Muscle layer of duodenum (tissue), 2 donors: ENCODE results near the gene CABP5.

Experiments used
- H3K27ac ChIP-seq: one replicate; pipeline ENCODE4 v1.7.0; 2013; ENCODE audit warnings: mild to moderate bottlenecking, low read length
- H3K27me3 ChIP-seq: one replicate; pipeline ENCODE4 v1.7.0; 2013; ENCODE audit warnings: low read depth, mild to moderate bottlenecking, control low read depth, low read length
- H3K36me3 ChIP-seq, 2 donors: one replicate each; pipeline ENCODE4 v1.7.0; 2013; ENCODE audit warnings: low read length in 2 of 2, control low read depth in 1 of 2, mild to moderate bottlenecking in 1 of 2; ENCODE audit not compliant: insufficient read depth in 2 of 2, control insufficient read depth in 1 of 2
- H3K4me1 ChIP-seq, 2 donors: one replicate each; pipeline ENCODE4 v1.7.0; 2013; ENCODE audit warnings: low read length in 2 of 2, mild to moderate bottlenecking in 2 of 2, control low read depth in 1 of 2, moderate library complexity in 1 of 2; ENCODE audit not compliant: insufficient read depth in 2 of 2, control insufficient read depth in 1 of 2
- H3K4me3 ChIP-seq, 2 donors: one replicate each; pipeline ENCODE4 v1.7.0; 2013; ENCODE audit warnings: low read length in 2 of 2, low read depth in 1 of 2, mild to moderate bottlenecking in 1 of 2
- H3K9me3 ChIP-seq, 2 donors: one replicate each; pipeline ENCODE4 v1.7.0; 2013; ENCODE audit warnings: low read length in 2 of 2, control low read depth in 1 of 2, mild to moderate bottlenecking in 1 of 2; ENCODE audit not compliant: control insufficient read depth in 1 of 2
- donor health status: healthy.

CABP5 gene

GRCh38 chr19:48029431-48029830 lies 14.4 kb downstream of the CABP5 start:
- no peaks in the 10 kb centered on the region for H3K36me3 ChIP-seq
- no peak overlapping the region for H3K4me3 ChIP-seq
- no peak overlapping the region for H3K27ac ChIP-seq
- no peaks in the 10 kb centered on the region for H3K27me3 ChIP-seq
- no peaks in the 10 kb centered on the region for H3K4me1 ChIP-seq
- H3K9me3 ChIP-seq, result no peaks in the 10 kb centered on the region

GRCh38 chr19:48025480-48025879 lies 18.4 kb downstream of the CABP5 start:
- Histone ChIP-seq H3K36me3 (no peaks in the 10 kb centered on the region), H3K9me3 (no peaks in the 10 kb centered on the region), H3K4me1 (no peaks in the 10 kb centered on the region), H3K27me3 (no peaks in the 10 kb centered on the region), H3K4me3 (no peak overlapping the region), H3K27ac (no peak overlapping the region)

DNA sequence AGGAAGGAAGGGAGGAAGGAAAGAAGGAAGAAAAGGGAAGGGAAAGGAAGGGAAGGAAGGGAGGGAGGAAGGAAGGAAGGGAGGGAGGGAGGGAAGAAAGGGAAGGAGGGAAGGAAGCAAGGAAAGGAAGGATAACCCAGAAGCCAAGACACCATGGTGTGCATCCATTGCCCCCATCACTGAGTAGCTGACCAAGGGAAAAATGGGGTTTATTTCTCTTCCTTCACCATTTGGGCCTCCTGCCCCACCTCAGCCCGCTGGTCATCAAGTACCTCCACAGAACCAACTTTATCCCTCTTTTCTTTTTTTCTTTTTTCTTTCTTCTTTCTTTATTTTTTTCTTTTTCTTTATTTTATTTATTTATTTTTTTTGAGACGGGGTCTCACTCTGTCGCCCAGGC lies 20.4 kb downstream of the CABP5 start:
- H3K4me1 ChIP-seq, result no peaks in the 10 kb centered on the region
- no peak overlapping the region for H3K4me3 ChIP-seq
- H3K27ac ChIP-seq, result no peak overlapping the region
- H3K9me3 ChIP-seq, result no peaks in the 10 kb centered on the region
- H3K36me3 ChIP-seq, result no peaks in the 10 kb centered on the region
- H3K27me3 ChIP-seq, result no peaks in the 10 kb centered on the region

DNA sequence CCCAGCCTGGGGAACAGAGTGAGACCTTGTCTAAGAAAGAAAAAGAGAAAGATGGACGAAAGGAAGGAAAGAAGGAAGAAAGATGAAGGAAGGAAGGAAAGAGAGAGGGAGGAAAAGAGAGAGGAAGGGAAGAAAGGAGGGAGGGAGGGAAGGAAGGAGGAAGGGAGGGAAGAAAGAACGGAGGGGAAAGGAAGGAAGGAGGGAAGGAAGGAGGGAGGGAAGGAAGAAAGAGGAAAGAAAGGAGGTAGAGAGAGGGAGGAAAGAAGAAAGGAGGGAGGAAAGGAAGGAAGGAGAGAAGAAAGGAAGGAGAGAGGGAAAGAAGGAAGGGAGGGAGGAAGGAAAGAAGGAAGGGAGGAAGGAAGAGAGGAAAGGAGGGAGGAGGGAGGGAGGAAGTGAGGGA lies 20.9 kb downstream of the CABP5 start:
- H3K4me1 ChIP-seq, result no peaks in the 10 kb centered on the region
- H3K27me3 ChIP-seq, result no peaks in the 10 kb centered on the region
- H3K36me3 ChIP-seq, result no peaks in the 10 kb centered on the region
- H3K9me3 ChIP-seq, result no peaks in the 10 kb centered on the region
- H3K27ac ChIP-seq, result no peak overlapping the region
- H3K4me3 ChIP-seq, result no peak overlapping the region

- no peaks in the 10 kb centered on the region for H3K36me3 ChIP-seq
- no peaks in the 10 kb centered on the region for H3K27me3 ChIP-seq
- H3K4me3 ChIP-seq, result no peak overlapping the region
- no peak overlapping the region for H3K27ac ChIP-seq
- H3K4me1 ChIP-seq, result no peaks in the 10 kb centered on the region
- peaks cover 0 to 3% of the 10 kb centered on the region in 2 donors for H3K9me3 ChIP-seq
These were observed 23.2 kb downstream of the CABP5 start for GRCh38 chr19:48020686-48021085.

DNA sequence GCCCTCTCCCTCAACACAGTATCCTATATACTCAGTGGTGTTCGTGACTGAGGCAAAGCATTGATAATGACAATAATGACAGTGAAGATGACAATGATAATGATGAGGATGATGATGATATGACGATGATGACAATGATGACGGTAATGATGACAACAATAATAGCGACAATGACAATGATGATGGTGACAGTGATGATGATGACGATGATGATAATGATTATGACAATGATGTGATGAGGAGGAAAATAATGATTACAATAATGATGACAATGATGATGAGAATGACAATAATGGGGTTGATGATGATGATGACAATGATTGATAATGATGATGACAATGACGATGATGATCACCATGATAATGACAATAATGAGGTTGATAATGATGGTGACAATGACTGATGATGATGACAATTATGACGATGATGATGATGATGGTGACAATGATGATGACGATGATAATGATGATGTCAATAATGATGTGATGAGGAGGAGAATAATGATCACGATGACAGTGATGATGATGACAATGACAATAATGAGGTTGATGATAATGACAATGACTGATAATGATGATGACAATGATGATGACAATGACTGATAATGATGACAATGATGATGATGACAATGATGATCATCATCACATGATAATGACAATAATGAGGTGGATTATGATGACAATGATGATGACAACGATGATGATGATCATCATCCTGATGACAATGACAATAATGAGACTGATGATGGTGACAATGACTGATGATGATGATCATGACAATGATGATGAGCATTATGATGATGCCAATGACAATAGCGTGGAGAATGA lies 32.7 kb downstream of the CABP5 start:
- H3K36me3 ChIP-seq, result no peaks in the 10 kb centered on the region
- no peaks in the 10 kb centered on the region for H3K27me3 ChIP-seq
- no peak overlapping the region for H3K4me3 ChIP-seq
- H3K4me1 ChIP-seq, result no peaks in the 10 kb centered on the region
- no peak overlapping the region for H3K27ac ChIP-seq
- peaks cover 7 to 16% of the 10 kb centered on the region in 2 donors for H3K9me3 ChIP-seq

DNA sequence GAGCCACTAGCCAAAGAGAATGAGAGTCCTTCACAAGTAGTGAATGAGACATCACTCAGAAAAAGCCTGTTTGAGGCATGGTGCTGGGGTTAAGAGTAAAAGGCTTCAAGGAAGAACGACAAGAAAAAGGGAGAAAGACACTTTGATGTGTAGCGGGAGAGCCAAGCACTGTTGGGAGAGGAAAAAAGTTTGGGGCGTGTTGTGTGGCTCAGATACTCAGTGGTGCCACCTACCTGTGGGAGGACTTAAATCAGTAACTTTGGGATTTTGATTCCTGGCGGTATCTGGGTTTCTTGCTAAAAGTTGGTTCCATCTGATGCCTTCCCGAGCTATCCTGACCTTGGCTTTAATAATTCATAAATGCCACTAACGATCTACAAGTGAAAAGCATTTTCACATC lies 37.1 kb downstream of the CABP5 start:
- H3K27ac ChIP-seq, result no peak overlapping the region
- H3K36me3 ChIP-seq, result no peaks in the 10 kb centered on the region
- H3K27me3 ChIP-seq, result no peaks in the 10 kb centered on the region
- no peak overlapping the region for H3K4me3 ChIP-seq
- H3K4me1 ChIP-seq, result no peaks in the 10 kb centered on the region
- peaks cover 6 to 7% of the 10 kb centered on the region in 2 donors for H3K9me3 ChIP-seq

DNA sequence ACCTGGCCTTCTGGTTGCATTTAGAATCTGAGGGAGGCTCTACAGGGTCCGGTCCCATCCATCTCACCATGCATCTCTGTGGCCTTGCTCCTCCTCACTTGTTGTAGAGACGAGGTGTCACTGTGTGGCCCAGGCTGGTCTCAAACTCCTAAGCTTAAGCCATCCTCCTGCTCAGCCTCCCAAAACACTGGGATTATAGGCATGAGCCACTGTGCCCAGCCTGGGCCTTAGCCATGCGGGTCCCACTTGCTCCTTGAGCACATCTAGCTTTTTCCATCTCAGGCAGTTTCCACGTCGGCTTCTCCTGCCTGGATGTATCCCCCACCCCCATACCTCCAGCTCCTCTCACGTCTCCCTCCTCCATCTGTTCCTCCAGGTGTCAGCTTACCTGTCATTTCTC lies 39.6 kb downstream of the CABP5 start:
- Histone ChIP-seq H3K27me3 (no peaks in the 10 kb centered on the region), H3K4me1 (no peaks in the 10 kb centered on the region), H3K9me3 (peaks cover 0 to under 1% of the 10 kb centered on the region in 2 donors), H3K36me3 (no peaks in the 10 kb centered on the region), H3K27ac (no peak overlapping the region), H3K4me3 (no peak overlapping the region)

GRCh38 chr19:48000846-48001245 lies 43.0 kb downstream of the CABP5 start:
- H3K27me3 ChIP-seq, result no peaks in the 10 kb centered on the region
- no peak overlapping the region for H3K27ac ChIP-seq
- no peaks in the 10 kb centered on the region for H3K4me1 ChIP-seq
- H3K9me3 ChIP-seq, result no peaks in the 10 kb centered on the region
- H3K36me3 ChIP-seq, result no peaks in the 10 kb centered on the region
- H3K4me3 ChIP-seq, result no peak overlapping the region

DNA sequence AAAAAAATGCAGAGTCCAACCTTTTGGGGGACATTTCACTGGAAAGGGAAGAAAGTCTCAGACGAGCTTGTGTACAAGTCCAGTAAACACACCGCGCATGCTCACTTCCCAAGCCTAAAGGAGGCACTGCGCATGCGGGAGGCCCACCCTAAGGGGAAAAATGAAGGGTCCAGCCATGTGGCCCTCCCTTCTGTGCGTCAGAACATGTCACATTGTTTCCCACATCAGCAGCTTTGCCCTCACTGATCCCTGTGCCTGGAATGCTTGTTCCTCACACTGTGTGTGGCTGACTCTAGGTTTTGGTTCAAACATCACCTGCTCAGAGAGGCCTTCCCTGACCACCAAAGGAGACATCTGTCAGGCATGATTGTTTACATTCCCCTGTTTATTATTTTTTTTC lies 45.1 kb downstream of the CABP5 start:
- Histone ChIP-seq H3K27ac (no peak overlapping the region), H3K4me1 (no peaks in the 10 kb centered on the region), H3K27me3 (no peaks in the 10 kb centered on the region), H3K4me3 (no peak overlapping the region), H3K9me3 (no peaks in the 10 kb centered on the region), H3K36me3 (no peaks in the 10 kb centered on the region)

- H3K9me3 ChIP-seq, result no peaks in the 10 kb centered on the region
- no peaks in the 10 kb centered on the region for H3K36me3 ChIP-seq
- H3K27ac ChIP-seq, result no peak overlapping the region
- H3K4me1 ChIP-seq, result no peaks in the 10 kb centered on the region
- H3K4me3 ChIP-seq, result no peak overlapping the region
- H3K27me3 ChIP-seq, result no peaks in the 10 kb centered on the region
These were observed 47.6 kb downstream of the CABP5 start for GRCh38 chr19:47996230-47996727.
